Lower leg skin (tissue), 3 donors: ENCODE results near the gene C14orf132.

Experiments used
- POLR2A ChIP-seq, 2 donors: fragments of 450-650 bp; IDR thresholded peaks; one replicate each; pipeline ENCODE4 v1.6.1; 2016 to 2017; ENCODE audit warnings: antibody characterized with exemption in 2 of 2, mild to moderate bottlenecking in 1 of 2, moderate library complexity in 1 of 2
- TF ChIP-seq, protein P1 (sequence below), 3 donors: fragments of 450-650 bp; IDR thresholded peaks; one replicate each; pipeline ENCODE4 v1.5.1; 2016; ENCODE audit warnings: antibody characterized with exemption in 3 of 3, mild to moderate bottlenecking in 3 of 3, moderate library complexity in 2 of 3

- TF ChIP-seq, protein P1, sequence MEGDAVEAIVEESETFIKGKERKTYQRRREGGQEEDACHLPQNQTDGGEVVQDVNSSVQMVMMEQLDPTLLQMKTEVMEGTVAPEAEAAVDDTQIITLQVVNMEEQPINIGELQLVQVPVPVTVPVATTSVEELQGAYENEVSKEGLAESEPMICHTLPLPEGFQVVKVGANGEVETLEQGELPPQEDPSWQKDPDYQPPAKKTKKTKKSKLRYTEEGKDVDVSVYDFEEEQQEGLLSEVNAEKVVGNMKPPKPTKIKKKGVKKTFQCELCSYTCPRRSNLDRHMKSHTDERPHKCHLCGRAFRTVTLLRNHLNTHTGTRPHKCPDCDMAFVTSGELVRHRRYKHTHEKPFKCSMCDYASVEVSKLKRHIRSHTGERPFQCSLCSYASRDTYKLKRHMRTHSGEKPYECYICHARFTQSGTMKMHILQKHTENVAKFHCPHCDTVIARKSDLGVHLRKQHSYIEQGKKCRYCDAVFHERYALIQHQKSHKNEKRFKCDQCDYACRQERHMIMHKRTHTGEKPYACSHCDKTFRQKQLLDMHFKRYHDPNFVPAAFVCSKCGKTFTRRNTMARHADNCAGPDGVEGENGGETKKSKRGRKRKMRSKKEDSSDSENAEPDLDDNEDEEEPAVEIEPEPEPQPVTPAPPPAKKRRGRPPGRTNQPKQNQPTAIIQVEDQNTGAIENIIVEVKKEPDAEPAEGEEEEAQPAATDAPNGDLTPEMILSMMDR (IDR thresholded peaks at IDR 0.05) = no peak
- TF ChIP-seq POLR2A (IDR thresholded peaks at IDR 0.05) = no peak
Observed at GRCh38 chr14:96081767-96082400, 42.7 kb downstream of the C14orf132 start.
